Suprapubic skin (tissue), 3 donors: ENCODE measurements around the gene COL23A1.

Source experiments
- EP300 ChIP-seq: sonication (generic); formaldehyde crosslinking; IDR thresholded peaks from one replicate; pipeline ENCODE4 v1.6.1; 2017; ENCODE audit warnings: antibody characterized with exemption
- POLR2A ChIP-seq, 2 donors: fragments of 450-650 bp; IDR thresholded peaks; one replicate each; pipeline ENCODE4 v1.6.1; 2017; ENCODE audit warnings: antibody characterized with exemption in 2 of 2, mild to moderate bottlenecking in 2 of 2, moderate library complexity in 2 of 2
- TF ChIP-seq, protein P1 (sequence below), 2 donors: fragments of 200-600 bp in 1 of 2; fragments of 450-650 bp in 1 of 2; sonication (generic) in 1 of 2; IDR thresholded peaks; one replicate each; pipeline ENCODE4 v1.5.1; 2016 to 2019; ENCODE audit warnings: antibody characterized with exemption in 2 of 2, mild to moderate bottlenecking in 1 of 2, moderate library complexity in 1 of 2

- TF ChIP-seq, protein P1, sequence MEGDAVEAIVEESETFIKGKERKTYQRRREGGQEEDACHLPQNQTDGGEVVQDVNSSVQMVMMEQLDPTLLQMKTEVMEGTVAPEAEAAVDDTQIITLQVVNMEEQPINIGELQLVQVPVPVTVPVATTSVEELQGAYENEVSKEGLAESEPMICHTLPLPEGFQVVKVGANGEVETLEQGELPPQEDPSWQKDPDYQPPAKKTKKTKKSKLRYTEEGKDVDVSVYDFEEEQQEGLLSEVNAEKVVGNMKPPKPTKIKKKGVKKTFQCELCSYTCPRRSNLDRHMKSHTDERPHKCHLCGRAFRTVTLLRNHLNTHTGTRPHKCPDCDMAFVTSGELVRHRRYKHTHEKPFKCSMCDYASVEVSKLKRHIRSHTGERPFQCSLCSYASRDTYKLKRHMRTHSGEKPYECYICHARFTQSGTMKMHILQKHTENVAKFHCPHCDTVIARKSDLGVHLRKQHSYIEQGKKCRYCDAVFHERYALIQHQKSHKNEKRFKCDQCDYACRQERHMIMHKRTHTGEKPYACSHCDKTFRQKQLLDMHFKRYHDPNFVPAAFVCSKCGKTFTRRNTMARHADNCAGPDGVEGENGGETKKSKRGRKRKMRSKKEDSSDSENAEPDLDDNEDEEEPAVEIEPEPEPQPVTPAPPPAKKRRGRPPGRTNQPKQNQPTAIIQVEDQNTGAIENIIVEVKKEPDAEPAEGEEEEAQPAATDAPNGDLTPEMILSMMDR (IDR thresholded peaks at IDR 0.05), result no peak
- TF ChIP-seq EP300 (no peak), POLR2A (IDR thresholded peaks at IDR 0.05) (no peak)
These were observed 6.9 kb downstream of the COL23A1 start for GRCh38 chr5:178583279-178583678.
